SK-N-MC (cell line): Measurements from ENCODE around the gene C16orf90.

Experiments used
- DNase-seq: peaks from one replicate; pipeline ENCODE4 v3.0.0-alpha.2; 2011; ENCODE audit warnings: low read depth, low spot score
- H3K27ac ChIP-seq: fragments of 200-600 bp; sonication (generic); 2 replicates; pipeline ENCODE4 v1.5.1; 2016; ENCODE audit warnings: mixed run types
- H3K36me3 ChIP-seq: fragments of 200-600 bp; sonication (generic); 2 replicates; pipeline ENCODE4 v1.6.1; 2017; ENCODE audit warnings: antibody characterized with exemption, low read length, mixed read lengths; ENCODE audit not compliant: insufficient read depth
- H3K4me3 ChIP-seq: fragments of 200-600 bp; sonication (generic); 2 replicates; pipeline ENCODE4 v1.5.1; 2016
- H3K9ac ChIP-seq: fragments of 200-600 bp; sonication (generic); 2 replicates; pipeline ENCODE4 v1.8.0; 2017; ENCODE audit warnings: mixed run types, mixed read lengths; ENCODE audit not compliant: insufficient read length
- H3K9me3 ChIP-seq: fragments of 200-600 bp; sonication (generic); 2 replicates; pipeline ENCODE4 v1.6.1; 2017; ENCODE audit warnings: low read depth, mild to moderate bottlenecking, antibody characterized with exemption, low read length, moderate library complexity, mixed read lengths
- EZH2 ChIP-seq: fragments of 200-600 bp; sonication (generic); IDR thresholded peaks from one replicate; pipeline ENCODE4 v1.6.1; 2017; ENCODE audit warnings: antibody characterized with exemption
- FOXP2 ChIP-seq: optimal IDR thresholded peaks from 2 replicates; pipeline ENCODE3; 2011; ENCODE audit warnings: mild to moderate bottlenecking, moderate library complexity; ENCODE audit not compliant: insufficient read depth; ENCODE audit errors: extremely low read length, control extremely low read depth
- POLR2AphosphoS5 ChIP-seq: IDR thresholded peaks from 2 replicates; pipeline ENCODE4 v1.6.1; 2012; ENCODE audit warnings: mild to moderate bottlenecking, low read depth, low read length, borderline replicate concordance

The C16orf90 gene

DNA sequence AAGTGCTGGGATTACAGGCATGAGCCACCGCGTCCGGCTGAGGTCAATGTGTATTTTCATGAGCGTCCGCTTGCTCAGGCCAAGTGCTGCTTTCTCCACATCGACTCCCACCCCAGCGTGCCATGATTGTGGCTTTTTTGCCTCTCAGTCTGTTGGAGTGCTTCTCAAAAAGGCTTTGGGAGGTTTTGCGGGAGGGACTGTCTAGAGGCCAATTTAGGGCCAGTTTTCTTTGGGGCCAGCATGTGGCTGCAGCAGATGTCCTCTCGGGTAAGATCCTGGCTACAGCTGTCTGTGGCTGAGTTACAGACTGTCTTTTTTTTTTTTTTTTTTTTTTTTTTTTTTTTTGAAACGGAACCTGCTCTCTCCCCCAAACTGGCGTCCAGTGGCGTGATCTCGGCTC lies 6.5 kb downstream of the C16orf90 start:
- Histone ChIP-seq H3K36me3 (peaks cover 17% of the 10 kb centered on the region; the same call in 1 of the 2 replicates), H3K9me3 (no peaks in the 10 kb centered on the region), H3K27ac (no peak overlapping the region), H3K4me3 (no peak overlapping the region), H3K9ac (no peak overlapping the region)
- TF ChIP-seq FOXP2 (no peak), POLR2AphosphoS5 (no peak), EZH2 (no peak)
- no peak for DNase-seq

GRCh38 chr16:3487521-3488410 lies 7.5 kb downstream of the C16orf90 start:
- Histone ChIP-seq H3K9me3 (no peaks in the 10 kb centered on the region), H3K4me3 (no peak overlapping the region), H3K27ac (no peak overlapping the region), H3K36me3 (peaks cover 28% of the 10 kb centered on the region; the same call in 1 of the 2 replicates), H3K9ac (no peak overlapping the region)
- TF ChIP-seq FOXP2 (no peak), EZH2 (no peak), POLR2AphosphoS5 (no peak)
- DNase-seq = no peak

- Histone ChIP-seq H3K36me3 (peaks cover 37% of the 10 kb centered on the region; the same call in 1 of the 2 replicates), H3K9me3 (no peaks in the 10 kb centered on the region), H3K4me3 (no peak overlapping the region), H3K9ac (no peak overlapping the region), H3K27ac (no peak overlapping the region)
- DNase-seq = no peak
- TF ChIP-seq EZH2 (no peak), FOXP2 (no peak), POLR2AphosphoS5 (no peak)
Observed at GRCh38 chr16:3486506-3487215, 8.6 kb downstream of the C16orf90 start.

- no peak overlapping the region for H3K9ac ChIP-seq
- TF ChIP-seq POLR2AphosphoS5 (no peak), EZH2 (no peak), FOXP2 (no peak)
- H3K27ac ChIP-seq = no peak overlapping the region
- H3K36me3 ChIP-seq = peaks cover 44% of the 10 kb centered on the region; the same call in 1 of the 2 replicates
- DNase-seq = no peak
- no peak overlapping the region for H3K4me3 ChIP-seq
- H3K9me3 ChIP-seq = no peaks in the 10 kb centered on the region
Observed at GRCh38 chr16:3485821-3486505, 9.3 kb downstream of the C16orf90 start.

GRCh38 chr16:3485097-3485745 lies 10.1 kb downstream of the C16orf90 start:
- no peak for TF ChIP-seq POLR2AphosphoS5
- no peak for TF ChIP-seq EZH2
- TF ChIP-seq FOXP2 = no peak
- Histone ChIP-seq H3K36me3 (peaks cover 45% of the 10 kb centered on the region; the same call in 1 of the 2 replicates), H3K4me3 (no peak overlapping the region), H3K27ac (no peak overlapping the region), H3K9me3 (no peaks in the 10 kb centered on the region), H3K9ac (no peak overlapping the region)
- DNase-seq = no peak

DNA sequence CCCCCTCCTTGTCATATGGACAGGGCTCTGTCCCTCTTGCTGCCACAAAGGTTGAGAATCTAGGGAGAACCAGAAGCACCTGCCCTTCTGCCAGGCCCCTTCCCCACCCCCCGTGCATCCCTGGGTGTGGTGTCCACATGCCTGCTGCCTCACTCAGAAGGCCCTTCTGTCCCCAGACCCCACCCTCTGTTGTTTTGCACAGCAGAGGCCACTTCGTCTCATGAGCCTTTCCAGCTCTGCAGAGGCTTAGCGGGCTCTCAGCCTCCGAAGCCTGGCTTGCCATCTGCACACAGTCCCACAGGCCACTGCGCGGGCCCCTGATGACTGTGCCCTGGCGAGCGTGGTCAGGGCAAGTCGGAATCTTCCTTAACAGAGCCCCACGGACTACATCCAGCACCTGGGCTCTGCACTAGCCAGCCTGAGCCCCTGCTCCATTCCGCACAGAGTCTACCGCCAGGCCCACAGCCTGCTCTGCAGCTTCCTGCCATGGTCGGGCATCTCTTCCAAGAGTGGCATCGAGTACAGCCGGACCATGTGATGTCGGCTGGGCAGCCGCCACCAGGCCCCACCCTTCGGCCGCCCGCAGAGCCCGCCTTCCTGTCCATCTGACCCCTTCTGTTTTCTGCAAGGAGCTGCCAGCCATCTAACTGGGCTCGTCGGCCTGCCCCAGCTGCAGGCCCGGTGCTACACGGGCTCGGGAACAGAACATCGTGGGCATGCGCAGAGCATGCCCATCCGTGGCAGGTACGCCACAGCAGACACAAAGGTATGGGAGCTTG lies 10.8 kb downstream of the C16orf90 start:
- no peak for DNase-seq
- peaks cover 45% of the 10 kb centered on the region; the same call in 1 of the 2 replicates for H3K36me3 ChIP-seq
- no peak overlapping the region for H3K9ac ChIP-seq
- H3K4me3 ChIP-seq = no peak overlapping the region
- H3K9me3 ChIP-seq = no peaks in the 10 kb centered on the region
- H3K27ac ChIP-seq = no peak overlapping the region
- TF ChIP-seq POLR2AphosphoS5 (no peak), EZH2 (no peak), FOXP2 (no peak)

GRCh38 chr16:3482659-3483241 lies 12.5 kb downstream of the C16orf90 start:
- no peak for DNase-seq
- H3K27ac ChIP-seq = no peak overlapping the region
- no peak for TF ChIP-seq FOXP2
- TF ChIP-seq POLR2AphosphoS5 = no peak
- no peak for TF ChIP-seq EZH2
- no peaks in the 10 kb centered on the region for H3K9me3 ChIP-seq
- no peak overlapping the region for H3K9ac ChIP-seq
- no peak overlapping the region for H3K4me3 ChIP-seq
- peaks cover 45% of the 10 kb centered on the region; the same call in 1 of the 2 replicates for H3K36me3 ChIP-seq
